WTC11 (cell line): ENCODE results near the gene RASA2. TPM values are rescaled to one million over a fixed set of nuclear protein-coding genes. Genes with fewer than 3 reads are reported as not detected.
"Not testable (repeated sequence)": the region's sequence is repeated elsewhere in the genome, so short reads cannot be mapped to it uniquely, and the experiment has no call there.

Source experiments
- ATAC-seq: fragments of 200-7000 bp; cut with Tn5 transposase; 2 replicates; pipeline ENCODE4 v1.10.0; 2021; ENCODE audit warnings: mild to moderate bottlenecking, moderate library complexity
- CTCF ChIA-PET: fragments of 300-600 bp; sonication (Branson Sonifier 250); formaldehyde crosslinking; loops from one replicate; lab custom pipeline; 2021; ENCODE audit warnings: antibody characterized with exemption; lab: Charles Lee
- POLR2A ChIA-PET: fragments of 350-600 bp; sonication (Branson Sonifier 250); formaldehyde crosslinking; loops from one replicate; lab custom pipeline; 2021; ENCODE audit warnings: antibody characterized with exemption; lab: Charles Lee
- DNase-seq: peaks from one replicate; pipeline ENCODE4 v3.0.0; 2021; ENCODE audit warnings: low spot score
- H3K27ac Mint-ChIP-seq: 2 replicates; pipeline ENCODE4 v1.8.0; 2021; ENCODE audit warnings: mixed read lengths
- H3K27me3 Mint-ChIP-seq: 2 replicates; pipeline ENCODE4 v1.8.0; 2021; ENCODE audit warnings: low read depth, mild to moderate bottlenecking, moderate library complexity, mixed read lengths
- H3K36me3 Mint-ChIP-seq: 2 replicates; pipeline ENCODE4 v1.8.0; 2021; ENCODE audit warnings: mixed read lengths
- H3K4me1 Mint-ChIP-seq: 2 replicates; pipeline ENCODE4 v1.8.0; 2022; ENCODE audit warnings: mixed read lengths
- H3K4me3 Mint-ChIP-seq: 2 replicates; pipeline ENCODE4 v1.8.0; 2021; ENCODE audit warnings: mild to moderate bottlenecking, moderate library complexity, mixed read lengths
- H3K9me3 Mint-ChIP-seq: 2 replicates; pipeline ENCODE4 v1.8.0; 2021; ENCODE audit warnings: mixed read lengths
- NFYB ChIP-seq: sonication (generic); formaldehyde crosslinking; conservative IDR thresholded peaks from 2 replicates; pipeline ENCODE4 v1.8.0; 2022; ENCODE audit warnings: low read depth, missing genetic modification reagents
- PRRX2 ChIP-seq: fragments of 250-450 bp; sonication (Bioruptor Pico); IDR thresholded peaks from 2 replicates; pipeline ENCODE4 v1.8.0; 2021; ENCODE audit warnings: mild to moderate bottlenecking
- TP53 ChIP-seq: sonication (generic); formaldehyde crosslinking; IDR thresholded peaks from 2 replicates; pipeline ENCODE4 v1.8.1; 2023; ENCODE audit warnings: mild to moderate bottlenecking, missing genetic modification reagents
- ZBTB43 ChIP-seq: sonication (generic); formaldehyde crosslinking; IDR thresholded peaks from 2 replicates; pipeline ENCODE4 v1.8.1; 2023; ENCODE audit warnings: mild to moderate bottlenecking, missing genetic modification reagents
- ZNF532 ChIP-seq: fragments of 250-450 bp; sonication (Bioruptor Pico); IDR thresholded peaks from 2 replicates; pipeline ENCODE4 v1.9.0; 2021; ENCODE audit warnings: mild to moderate bottlenecking, borderline replicate concordance
- total RNA-seq: library from RNA; stranded (reverse); gene quantifications from 3 replicates; pipeline ENCODE4 v1.2.3, GENCODE V29; 2021
- TF ChIP-seq, protein P1 (sequence below): sonication (generic); formaldehyde crosslinking; IDR thresholded peaks from 2 replicates; pipeline ENCODE4 v1.8.1; 2023; ENCODE audit warnings: mild to moderate bottlenecking, missing genetic modification reagents, moderate library complexity
- TF ChIP-seq, protein P2 (sequence below): fragments of 250-450 bp; sonication (Bioruptor Pico); IDR thresholded peaks from 2 replicates; pipeline ENCODE4 v1.8.0; 2021; ENCODE audit warnings: mild to moderate bottlenecking
- TF ChIP-seq, protein P3 (sequence below): sonication (generic); formaldehyde crosslinking; conservative IDR thresholded peaks from 2 replicates; pipeline ENCODE4 v1.8.1; 2023; ENCODE audit warnings: mild to moderate bottlenecking, low read depth, missing genetic modification reagents, moderate library complexity

The RASA2 gene
- total RNA-seq, 1 experiment from 2014 or later: 13.9 TPM

- TF ChIP-seq, protein P1, sequence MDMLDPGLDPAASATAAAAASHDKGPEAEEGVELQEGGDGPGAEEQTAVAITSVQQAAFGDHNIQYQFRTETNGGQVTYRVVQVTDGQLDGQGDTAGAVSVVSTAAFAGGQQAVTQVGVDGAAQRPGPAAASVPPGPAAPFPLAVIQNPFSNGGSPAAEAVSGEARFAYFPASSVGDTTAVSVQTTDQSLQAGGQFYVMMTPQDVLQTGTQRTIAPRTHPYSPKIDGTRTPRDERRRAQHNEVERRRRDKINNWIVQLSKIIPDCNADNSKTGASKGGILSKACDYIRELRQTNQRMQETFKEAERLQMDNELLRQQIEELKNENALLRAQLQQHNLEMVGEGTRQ (CRISPR knock-in tag): no peak
- TF ChIP-seq, protein P2, sequence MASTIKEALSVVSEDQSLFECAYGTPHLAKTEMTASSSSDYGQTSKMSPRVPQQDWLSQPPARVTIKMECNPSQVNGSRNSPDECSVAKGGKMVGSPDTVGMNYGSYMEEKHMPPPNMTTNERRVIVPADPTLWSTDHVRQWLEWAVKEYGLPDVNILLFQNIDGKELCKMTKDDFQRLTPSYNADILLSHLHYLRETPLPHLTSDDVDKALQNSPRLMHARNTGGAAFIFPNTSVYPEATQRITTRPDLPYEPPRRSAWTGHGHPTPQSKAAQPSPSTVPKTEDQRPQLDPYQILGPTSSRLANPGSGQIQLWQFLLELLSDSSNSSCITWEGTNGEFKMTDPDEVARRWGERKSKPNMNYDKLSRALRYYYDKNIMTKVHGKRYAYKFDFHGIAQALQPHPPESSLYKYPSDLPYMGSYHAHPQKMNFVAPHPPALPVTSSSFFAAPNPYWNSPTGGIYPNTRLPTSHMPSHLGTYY (CRISPR knock-in tag): no peak
- TF ChIP-seq TP53 (CRISPR knock-in tag) (no peak), PRRX2 (CRISPR knock-in tag) (no peak)
These were observed 138.7 kb downstream of the RASA2 start (continued) for GRCh38 chr3:141625506-141625905.

DNA sequence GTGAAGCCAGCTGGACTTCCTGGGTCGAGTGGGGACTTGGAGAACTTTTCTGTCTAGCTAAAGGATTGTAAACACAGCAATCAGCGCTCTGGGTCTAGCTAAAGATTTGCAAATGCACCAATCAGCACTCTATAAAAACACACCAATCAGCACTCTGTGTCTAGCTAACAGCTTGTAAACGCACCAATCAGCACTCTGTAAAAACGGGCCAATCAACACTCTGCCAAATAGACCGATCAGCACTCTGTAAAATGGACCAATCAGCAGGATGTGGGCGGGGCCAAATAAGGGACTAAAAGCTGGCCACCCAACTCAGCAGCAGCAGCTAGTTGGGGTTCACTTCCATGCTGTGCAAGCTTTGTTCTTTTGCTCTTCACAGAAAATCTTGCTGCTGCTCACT, 141.5 kb downstream of the RASA2 start:
- Mint-ChIP-seq H3K9me3 (peaks cover 18% of the 10 kb centered on the region), H3K36me3 (peaks cover 15% of the 10 kb centered on the region)
- H3K4me3 Mint-ChIP-seq, POLR2A ChIA-PET, H3K27me3 Mint-ChIP-seq, H3K4me1 Mint-ChIP-seq, DNase-seq, H3K27ac Mint-ChIP-seq, ATAC-seq, CTCF ChIA-PET: not testable (repeated sequence)
- peak; percentile 37; the same call in 1 of the 2 replicates for TF ChIP-seq NFYB (CRISPR knock-in tag)

GRCh38 chr3:141628868-141629441, 142.1 kb downstream of the RASA2 start:
- POLR2A ChIA-PET, ATAC-seq, H3K27me3 Mint-ChIP-seq, DNase-seq, CTCF ChIA-PET, H3K4me3 Mint-ChIP-seq, H3K4me1 Mint-ChIP-seq, H3K27ac Mint-ChIP-seq: not testable (repeated sequence)
- H3K9me3 Mint-ChIP-seq: peaks cover 18% of the 10 kb centered on the region
- peaks cover 15% of the 10 kb centered on the region for H3K36me3 Mint-ChIP-seq

DNA sequence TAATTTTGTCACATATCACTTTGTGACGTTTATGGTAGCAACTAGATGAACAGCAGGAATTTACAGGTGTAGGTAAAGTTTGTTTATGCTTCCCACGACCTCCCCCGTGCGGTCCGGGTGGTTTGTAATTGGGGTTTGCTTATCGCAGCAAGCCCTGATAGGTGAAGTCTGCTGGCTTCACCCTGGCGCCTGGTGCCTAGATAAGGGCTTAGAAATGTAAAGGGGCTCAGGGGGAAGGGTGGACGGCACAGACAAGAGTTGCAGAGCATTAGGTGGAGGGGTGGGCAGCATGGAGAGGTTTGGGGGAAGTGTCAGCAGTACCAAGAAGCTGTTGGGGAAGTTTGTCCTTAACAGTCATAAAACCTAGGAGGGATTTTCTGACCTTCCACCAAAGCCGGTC, 143.1 kb downstream of the RASA2 start:
- Mint-ChIP-seq H3K9me3 (peaks cover 18% of the 10 kb centered on the region), H3K36me3 (peaks cover 15% of the 10 kb centered on the region), H3K4me1 (peaks cover 6% of the 10 kb centered on the region)
- ChIA-PET POLR2A (no interaction called here), CTCF (no interaction called here)
- ATAC-seq (no peak), DNase-seq (no peak)
- TF ChIP-seq, protein P3, sequence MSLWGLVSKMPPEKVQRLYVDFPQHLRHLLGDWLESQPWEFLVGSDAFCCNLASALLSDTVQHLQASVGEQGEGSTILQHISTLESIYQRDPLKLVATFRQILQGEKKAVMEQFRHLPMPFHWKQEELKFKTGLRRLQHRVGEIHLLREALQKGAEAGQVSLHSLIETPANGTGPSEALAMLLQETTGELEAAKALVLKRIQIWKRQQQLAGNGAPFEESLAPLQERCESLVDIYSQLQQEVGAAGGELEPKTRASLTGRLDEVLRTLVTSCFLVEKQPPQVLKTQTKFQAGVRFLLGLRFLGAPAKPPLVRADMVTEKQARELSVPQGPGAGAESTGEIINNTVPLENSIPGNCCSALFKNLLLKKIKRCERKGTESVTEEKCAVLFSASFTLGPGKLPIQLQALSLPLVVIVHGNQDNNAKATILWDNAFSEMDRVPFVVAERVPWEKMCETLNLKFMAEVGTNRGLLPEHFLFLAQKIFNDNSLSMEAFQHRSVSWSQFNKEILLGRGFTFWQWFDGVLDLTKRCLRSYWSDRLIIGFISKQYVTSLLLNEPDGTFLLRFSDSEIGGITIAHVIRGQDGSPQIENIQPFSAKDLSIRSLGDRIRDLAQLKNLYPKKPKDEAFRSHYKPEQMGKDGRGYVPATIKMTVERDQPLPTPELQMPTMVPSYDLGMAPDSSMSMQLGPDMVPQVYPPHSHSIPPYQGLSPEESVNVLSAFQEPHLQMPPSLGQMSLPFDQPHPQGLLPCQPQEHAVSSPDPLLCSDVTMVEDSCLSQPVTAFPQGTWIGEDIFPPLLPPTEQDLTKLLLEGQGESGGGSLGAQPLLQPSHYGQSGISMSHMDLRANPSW (CRISPR knock-in tag): no peak
- TF ChIP-seq ZBTB43 (CRISPR knock-in tag): no peak
- TF ChIP-seq ZNF532 (CRISPR knock-in tag): no peak
- TF ChIP-seq, all 79 proteins: peak for 0
- H3K4me3 Mint-ChIP-seq: no peak overlapping the region
- H3K27me3 Mint-ChIP-seq: no peaks in the 10 kb centered on the region
- no peak overlapping the region for H3K27ac Mint-ChIP-seq
